GM12864 (cell line): ENCODE data around the gene PLAC8L1.

Experiments
- DNase-seq: peaks from one replicate; pipeline ENCODE4 v3.0.0-alpha.2; 2011; ENCODE audit warnings: low read depth
- H3K4me3 ChIP-seq: 2 replicates; pipeline ENCODE4 v1.5.1; 2011; ENCODE audit warnings: mild to moderate bottlenecking, low read depth, low read length, control low read depth
- TF ChIP-seq, protein P1 (sequence below): IDR thresholded peaks from 2 replicates; pipeline ENCODE4 v1.5.1; 2011; ENCODE audit warnings: low read depth, mild to moderate bottlenecking, moderate library complexity, low read length, control low read depth, inconsistent platforms; ENCODE audit errors: missing control alignments

The PLAC8L1 gene

DNA sequence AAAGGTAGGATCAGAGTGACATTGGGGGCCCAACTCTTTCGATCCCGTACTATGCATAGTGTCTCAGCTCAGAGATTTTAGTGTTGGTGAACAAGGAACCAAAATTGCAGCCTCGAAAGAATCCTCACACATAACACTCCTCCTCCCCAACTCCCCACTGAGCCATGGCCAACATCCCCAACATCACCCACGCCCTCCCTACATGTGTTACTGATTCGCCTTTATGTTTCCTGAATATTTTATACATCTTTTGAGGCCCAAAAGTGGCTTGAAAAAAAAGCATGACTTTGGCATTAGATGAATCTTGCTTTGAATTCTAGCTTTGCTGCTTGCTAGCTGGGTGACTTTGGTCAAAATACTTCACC lies 45.2 kb downstream of the PLAC8L1 start:
- no peak for DNase-seq
- TF ChIP-seq, protein P1, sequence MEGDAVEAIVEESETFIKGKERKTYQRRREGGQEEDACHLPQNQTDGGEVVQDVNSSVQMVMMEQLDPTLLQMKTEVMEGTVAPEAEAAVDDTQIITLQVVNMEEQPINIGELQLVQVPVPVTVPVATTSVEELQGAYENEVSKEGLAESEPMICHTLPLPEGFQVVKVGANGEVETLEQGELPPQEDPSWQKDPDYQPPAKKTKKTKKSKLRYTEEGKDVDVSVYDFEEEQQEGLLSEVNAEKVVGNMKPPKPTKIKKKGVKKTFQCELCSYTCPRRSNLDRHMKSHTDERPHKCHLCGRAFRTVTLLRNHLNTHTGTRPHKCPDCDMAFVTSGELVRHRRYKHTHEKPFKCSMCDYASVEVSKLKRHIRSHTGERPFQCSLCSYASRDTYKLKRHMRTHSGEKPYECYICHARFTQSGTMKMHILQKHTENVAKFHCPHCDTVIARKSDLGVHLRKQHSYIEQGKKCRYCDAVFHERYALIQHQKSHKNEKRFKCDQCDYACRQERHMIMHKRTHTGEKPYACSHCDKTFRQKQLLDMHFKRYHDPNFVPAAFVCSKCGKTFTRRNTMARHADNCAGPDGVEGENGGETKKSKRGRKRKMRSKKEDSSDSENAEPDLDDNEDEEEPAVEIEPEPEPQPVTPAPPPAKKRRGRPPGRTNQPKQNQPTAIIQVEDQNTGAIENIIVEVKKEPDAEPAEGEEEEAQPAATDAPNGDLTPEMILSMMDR = no peak
- no peak overlapping the region for H3K4me3 ChIP-seq

DNA sequence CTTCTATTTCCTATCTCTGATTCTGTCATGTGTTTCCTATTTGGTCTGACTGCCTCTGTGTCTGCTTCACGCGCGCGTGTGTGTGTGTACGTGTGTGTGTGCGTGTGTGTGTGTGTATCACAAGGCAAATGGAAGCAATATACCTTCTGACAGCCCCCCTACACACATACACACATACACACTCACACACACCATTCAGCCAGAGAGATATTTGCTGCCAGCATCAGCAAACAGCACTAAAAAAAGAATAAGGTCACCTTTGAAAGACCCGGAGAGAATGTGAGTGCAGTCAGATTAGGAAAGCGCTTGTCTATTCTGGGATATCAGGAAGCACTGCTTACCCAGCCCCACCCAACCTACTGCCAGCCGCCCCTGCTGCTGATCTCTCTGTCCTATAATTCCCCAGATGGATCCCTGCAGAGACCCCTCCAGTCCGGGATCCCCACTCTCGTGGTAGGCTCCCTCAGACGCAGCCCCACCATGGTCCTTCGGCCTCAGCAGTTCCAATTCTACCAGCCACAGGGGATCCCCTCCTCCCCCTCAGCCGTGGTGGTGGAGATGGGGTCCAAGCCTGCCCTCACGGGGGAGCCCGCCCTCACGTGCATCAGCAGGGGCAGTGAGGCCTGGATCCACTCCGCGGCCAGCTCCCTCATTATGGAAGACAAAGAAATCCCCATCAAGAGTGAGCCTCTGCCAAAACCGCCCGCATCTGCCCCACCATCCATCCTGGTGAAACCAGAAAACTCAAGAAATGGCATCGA lies 45.7 kb downstream of the PLAC8L1 start:
- TF ChIP-seq, protein P1 = no peak
- no peak for DNase-seq

DNA sequence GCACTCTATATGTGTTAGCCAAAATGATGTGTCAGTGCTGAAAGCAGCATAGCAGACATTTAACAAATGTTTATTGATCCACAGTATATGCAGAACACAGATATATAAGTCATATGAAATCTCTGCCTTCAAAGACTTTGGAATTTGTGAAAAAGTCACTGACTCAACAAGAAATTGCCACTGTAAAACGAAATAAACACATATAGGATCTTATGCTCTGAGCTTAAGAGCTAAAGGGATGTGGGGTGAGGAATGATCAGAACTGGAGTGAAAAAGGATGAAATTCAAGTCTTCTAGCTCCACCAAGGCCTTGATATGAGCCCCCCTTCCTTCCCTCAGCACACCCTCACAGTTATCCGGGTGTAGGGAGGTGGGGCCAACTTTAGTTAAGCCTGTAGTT lies 49.9 kb downstream of the PLAC8L1 start:
- no peak for DNase-seq
- TF ChIP-seq, protein P1 = no peak
- H3K4me3 ChIP-seq = no peak overlapping the region

More for the DNA sequence above, 45.7 kb downstream of the PLAC8L1 start:
- no peak overlapping the region for H3K4me3 ChIP-seq

DNA sequence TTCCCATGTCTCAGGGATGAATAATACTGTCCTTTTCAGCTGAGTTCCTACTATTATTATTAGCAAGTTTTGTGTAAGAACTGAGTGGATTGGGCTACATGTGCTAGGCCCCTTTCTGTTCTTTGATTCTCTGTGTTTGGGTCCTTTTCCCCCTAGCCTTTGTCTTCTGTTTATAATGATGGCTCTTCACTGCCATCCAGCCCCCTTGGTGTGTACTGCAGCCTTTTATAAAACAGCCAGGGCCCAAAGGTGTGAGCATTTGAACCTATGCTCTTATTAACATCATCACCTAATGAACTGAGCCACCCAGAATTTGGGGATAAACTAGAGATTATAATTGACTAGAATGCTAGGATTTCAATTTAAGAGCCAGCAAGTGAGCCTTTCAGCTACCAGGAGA lies 52.6 kb downstream of the PLAC8L1 start:
- TF ChIP-seq, protein P1 = peak; percentile 33
- no peak overlapping the region for H3K4me3 ChIP-seq
- DNase-seq = no peak

DNA sequence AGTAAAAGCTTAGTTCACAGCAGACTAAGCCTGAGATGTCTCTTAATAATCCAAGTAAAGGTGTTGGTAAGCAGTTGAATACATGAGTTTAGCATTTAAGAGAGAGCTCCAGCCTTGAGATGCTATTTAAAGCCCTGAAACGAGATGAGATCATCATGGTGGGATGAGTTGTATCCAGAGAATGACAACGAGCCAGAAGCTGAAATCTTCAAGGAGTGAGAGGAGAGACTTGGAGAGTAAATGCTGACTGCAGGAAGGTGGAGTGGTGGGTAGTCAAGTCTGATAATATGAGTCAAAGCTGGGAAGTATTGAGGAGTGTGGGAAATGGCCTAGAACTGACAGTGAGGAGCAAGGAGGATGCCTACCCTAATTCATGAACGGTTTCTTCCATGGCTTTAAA lies 53.7 kb downstream of the PLAC8L1 start:
- DNase-seq = no peak
- TF ChIP-seq, protein P1 = no peak
- H3K4me3 ChIP-seq = no peak overlapping the region

DNA sequence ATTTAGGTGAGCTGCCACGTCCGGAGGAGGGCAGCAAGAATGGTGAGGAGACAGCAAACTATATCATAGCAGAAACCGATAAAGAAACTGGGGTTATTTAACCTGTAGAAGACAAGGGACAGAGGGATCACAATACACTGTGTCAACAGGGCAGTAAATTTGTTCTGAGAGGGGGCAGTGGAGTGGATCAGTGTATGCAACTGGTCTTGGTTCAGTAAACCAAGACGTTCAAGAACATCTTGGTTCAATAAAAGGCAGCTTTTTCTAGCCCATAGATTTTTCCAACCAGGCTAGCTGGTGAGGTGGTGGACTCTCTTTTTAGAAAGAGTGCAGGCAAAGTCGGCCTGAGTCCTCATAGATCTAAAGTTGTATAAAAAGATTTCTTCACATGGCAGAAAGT lies 55.3 kb downstream of the PLAC8L1 start:
- TF ChIP-seq, protein P1 = no peak
- H3K4me3 ChIP-seq = no peak overlapping the region
- no peak for DNase-seq

DNA sequence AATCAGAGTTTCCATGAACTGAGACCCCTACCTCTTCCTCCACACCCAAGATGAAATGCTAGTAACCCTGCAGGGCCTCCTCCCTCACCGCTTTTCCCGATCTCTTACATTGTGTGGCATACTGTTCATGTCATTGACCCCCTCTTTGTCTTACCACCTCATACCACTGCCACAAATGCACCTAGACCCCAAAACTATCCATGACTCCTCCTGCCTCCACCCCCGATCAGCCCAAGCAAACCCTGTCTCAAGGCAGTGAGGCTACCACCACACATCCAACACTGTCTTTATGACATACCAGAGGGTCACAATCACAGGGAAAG lies 55.7 kb downstream of the PLAC8L1 start:
- no peak overlapping the region for H3K4me3 ChIP-seq
- TF ChIP-seq, protein P1 = no peak
- no peak for DNase-seq
